GM19240 (cell line): Measurements from ENCODE around the gene DDX20.

Source experiments
- DNase-seq: peaks from one replicate; pipeline ENCODE4 v3.0.0; 2011; ENCODE audit warnings: low spot score; ENCODE audit not compliant: insufficient read length

Gene DDX20

DNA sequence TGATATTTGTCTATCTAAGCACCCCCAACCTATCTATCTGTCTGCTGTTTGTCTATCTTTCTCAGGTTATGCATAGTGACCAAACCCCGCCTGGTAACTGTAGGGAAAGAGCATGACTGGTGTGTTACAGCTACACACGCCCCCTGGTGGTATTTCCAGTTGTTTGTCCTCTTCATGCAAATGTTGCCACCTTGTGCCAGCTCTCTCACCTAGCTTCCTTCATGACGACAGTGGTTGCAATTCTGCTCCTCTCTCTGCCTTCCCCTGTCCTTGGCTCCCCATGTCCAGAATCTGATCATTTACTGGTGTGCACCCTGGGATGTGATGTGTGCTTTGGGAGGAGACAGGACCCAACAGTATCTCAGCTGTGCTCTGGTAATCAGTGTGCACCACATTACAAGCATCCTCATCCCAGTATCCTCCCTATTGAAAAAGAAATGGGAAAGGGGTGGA lies 8.4 kb upstream of the DDX20 start:
- DNase-seq = no peak

DNA sequence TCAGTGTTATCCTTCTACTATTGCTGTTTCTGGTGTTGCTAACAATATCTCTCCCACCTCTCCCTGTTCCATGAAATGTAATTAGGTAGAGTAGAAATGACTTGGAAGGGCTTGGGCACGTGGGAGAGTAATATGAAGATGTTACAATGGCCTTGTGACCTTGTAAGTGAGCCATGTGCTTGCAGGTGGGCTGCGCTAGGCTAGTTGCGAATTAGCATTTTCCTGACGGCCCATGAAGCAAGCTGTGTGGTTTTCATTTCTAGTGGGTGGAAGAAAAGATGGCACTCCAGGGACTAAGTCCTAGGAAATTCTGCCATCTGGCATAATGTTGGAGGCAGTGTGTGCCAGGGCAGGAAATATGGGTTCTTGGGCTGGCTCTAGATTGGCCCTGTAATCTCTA lies 7.8 kb upstream of the DDX20 start:
- no peak for DNase-seq

DNA sequence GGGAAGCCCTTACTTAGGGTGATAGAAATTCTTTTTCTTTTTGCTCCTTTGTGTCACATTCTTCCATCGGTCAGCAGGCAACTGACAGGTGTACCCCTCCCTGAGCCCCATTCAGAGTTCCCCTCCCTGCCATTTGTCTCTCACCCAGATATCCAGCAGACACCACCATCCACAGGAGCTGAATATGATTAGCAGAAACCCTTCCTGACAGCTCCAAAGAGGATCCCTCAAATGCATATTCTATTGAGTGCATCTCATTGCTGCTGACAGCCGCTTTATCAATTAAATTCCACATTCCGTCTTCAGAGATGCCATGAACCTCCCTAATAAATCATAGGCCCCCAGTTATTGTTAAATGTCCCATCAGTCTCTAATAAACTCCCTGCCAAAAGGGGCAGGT lies 6.1 kb upstream of the DDX20 start:
- no peak for DNase-seq

DNA sequence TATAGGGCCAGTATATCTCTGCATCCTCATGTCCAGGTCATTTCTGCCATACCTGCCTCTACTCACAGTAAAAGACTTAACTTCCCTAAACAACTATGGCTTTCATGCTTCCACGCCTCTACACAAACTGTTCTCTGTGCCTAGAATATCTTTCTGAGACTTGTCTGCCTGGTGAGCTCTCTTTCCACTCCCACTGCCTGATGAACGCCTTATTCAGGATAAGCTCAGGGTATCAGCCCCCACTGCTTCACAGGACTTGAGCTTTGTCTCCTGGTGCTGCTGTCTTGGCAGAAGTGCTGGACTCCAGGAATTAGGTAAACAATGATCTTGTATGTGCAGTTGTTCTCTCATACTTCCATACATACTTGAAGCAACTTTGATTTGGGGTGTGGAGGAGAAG lies 4.8 kb upstream of the DDX20 start:
- no peak for DNase-seq

DNA sequence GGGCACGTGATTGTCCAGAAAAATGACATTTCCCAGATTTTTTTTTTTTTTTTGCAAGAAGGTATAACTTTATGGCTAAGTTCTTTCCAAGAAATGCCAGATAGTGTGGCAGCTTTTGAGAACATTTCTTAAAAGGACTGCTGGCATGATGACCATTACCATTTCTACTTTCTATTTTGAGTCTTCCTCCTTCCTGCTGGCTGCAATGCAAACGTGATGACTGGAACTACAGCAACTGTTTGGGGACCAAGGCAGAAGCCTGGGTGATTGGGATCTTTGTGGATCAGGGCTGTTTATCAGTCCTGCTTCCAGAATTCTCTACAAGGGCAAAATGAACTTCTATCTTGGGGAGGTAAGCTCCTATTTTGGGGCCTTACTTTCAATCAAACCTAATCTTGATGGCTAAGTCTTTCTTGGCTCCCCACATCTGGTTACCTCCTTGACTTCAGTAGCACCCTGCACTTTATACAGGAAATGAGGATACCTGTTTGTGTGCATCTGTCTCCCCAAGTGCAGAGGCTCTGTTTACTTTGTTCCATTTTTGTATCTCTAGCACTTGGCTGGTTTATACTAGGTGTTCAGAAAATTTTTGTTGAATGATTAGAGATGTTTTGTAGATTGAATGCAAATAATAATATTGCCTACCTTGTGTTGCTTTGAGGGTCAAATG lies 3.7 kb upstream of the DDX20 start:
- DNase-seq = no peak

DNA sequence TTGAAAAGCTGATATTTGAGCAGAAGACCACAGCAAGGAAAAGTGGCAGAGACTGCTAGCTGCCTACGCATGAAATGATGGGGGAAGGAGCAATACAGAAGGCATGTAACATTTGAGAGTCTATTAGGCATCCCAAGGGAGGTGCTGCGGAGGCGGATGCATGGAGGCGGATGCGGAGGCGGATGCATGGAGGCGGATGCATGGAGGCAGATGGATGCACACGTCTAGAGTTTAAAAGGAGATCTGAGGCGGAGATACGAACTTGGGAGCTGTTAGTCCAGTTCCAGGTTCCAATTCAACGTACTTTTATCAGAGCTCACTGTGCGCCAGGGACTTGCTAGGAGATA lies 744 bp upstream of the DDX20 start:
- no peak for DNase-seq

DNA sequence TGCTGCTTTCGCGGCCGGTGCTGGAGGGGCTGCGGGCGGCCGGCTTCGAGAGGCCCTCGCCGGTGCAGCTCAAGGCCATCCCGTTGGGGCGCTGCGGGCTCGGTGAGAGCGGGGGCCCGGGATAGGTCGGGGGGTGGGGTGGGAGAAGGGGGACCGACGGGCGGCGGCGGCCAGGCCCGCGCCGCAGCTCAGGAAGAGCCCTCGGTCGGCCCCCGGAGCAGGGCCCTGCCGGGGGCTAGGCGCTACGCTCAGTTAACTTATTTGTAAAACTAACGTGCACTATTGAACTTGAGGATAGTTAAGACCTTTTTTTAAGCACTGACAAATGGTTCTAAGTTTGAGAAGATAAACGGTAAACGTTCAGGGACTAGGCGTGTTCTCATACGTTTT lies 418 bp downstream of the DDX20 start:
- no peak for DNase-seq

DNA sequence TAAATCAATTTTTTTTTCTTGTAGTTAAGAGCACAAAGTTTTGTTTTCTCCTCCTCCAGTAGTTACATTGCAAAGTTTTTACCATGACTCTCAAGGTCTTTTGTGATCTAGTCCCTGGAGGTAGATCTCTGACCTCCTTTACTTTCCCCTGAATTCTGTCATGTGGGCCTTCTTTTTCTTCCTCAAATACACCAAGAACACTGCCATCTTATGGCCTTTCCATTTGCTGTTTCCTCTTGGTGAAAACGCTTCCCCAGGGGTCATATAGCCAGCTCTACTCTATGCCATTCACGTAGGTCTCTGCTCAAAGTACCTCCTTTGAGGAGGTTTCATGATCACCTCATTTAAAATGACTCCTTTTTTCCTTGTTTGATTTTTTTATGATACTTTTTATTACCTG lies 2.7 kb downstream of the DDX20 start:
- DNase-seq = no peak

DNA sequence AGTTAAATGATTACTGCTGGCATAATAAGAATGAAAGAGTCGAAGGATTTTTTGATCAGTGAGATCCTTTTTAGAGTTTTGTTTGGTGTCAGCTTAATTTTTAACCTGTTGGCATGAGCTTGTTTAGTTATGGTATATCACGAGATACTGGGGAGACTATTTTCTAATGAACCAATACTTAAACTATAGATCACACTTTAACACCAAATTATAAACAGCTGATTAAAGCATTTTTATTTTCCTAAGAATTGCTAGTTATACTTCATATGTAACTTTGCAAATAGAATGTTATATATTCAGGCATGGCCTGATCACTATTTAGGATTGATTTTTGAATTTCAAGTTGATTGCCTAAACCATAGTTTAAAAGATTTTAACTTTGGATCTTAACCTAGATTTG lies 6.0 kb downstream of the DDX20 start:
- DNase-seq = no peak

DNA sequence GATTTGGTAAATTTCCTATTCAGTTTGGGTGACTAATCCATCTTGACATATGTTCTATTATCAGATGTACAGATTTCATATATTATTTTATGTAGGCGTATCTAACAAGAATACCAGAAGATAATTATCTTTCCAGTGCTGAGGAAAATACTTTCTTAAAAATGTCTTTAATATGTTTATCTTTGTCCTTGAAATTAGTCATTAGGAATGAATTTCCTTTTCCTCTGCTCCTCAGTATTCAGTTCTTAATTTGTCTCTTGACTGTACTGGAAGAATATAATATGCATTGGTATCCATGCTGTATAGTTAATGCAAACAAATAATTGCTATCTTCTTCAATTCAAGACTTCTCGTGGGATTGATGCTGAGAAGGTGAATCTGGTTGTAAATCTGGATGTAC lies 6.6 kb downstream of the DDX20 start:
- DNase-seq = no peak

DNA sequence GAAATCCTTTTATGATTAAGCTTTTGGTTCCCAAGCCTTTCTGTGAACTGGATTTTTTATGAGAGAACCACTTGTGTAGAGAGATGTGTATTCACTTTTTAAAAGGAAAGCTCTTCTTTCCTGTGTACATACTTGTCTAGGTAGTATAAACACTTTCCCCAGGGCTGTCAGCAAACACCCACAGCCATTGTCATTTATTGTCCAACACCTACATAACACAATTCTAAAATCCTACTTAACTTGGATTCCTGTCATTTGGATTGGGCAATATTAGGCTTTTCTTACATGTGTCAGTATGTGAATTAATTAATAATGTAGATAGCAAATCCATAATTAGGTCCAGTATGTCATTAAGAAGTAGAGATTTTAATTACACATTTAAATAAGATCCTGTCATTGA lies 12.3 kb downstream of the DDX20 start:
- no peak for DNase-seq

DNA sequence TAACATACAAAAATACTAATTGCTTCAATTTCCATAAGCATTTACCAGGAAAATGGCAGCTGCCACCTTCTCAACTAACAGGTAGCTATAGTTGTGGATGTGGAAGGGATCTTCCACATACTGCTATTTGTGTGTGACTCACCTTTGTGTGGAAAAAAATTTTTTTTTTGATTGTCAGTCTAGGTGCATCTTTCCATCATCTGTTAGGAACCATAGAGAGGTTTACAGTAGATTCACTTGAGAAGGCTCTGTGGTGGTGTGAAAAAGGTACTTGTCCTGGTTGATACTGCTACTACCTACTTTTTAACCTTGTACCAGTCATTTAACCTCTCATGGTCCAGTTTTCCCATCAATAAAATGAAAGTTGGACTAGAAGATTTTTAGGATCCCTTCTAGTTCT lies 12.9 kb downstream of the DDX20 start:
- DNase-seq = no peak

DNA sequence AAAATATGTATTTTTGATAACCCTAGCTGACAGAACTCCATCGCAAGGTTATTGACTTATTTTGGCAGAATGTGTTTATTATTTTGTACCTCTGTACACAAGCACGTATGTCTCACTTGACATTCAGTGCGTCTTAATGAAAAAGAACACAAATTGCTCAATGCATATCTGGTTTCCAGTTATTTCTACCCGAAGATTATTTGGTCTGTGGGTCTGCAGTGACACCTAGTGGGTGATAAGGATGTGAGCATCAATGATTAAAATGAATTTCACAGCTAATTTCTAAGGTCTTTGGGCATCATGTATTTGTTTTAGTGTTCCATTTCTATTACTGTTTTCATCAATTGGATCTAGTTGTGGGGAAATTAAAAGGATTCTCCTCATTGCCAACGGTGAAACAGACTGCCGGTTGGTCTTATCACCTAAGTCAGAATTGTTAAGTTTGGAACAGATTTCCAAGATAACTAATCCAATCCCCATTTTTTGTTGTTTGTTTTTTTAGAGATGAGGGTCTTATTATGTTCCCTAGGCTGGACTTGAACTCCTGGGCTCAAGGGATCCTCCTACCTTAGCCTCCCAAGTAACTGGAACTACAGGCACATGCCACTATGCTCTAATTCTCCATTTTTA lies 13.9 kb downstream of the DDX20 start:
- DNase-seq = peak; percentile 21

DNA sequence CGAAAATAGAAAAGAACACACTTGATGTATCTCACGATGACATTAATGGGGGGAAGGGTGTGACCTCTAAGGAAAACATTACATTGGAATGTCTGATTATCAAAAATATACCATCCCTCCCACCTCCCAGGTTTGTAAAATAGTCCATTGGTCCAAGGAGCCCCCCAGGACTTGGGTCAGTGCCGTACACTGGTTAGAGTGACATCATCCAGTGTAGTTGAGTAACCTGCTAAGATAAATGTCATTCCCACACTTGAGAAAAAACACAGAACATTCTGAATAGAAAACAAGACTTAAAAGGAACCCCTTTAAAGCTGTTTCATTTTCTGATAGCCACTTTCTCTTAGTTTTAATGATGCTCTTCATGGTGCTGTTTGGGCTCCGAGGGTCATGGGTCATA lies 15.2 kb downstream of the DDX20 start:
- DNase-seq = no peak

DNA sequence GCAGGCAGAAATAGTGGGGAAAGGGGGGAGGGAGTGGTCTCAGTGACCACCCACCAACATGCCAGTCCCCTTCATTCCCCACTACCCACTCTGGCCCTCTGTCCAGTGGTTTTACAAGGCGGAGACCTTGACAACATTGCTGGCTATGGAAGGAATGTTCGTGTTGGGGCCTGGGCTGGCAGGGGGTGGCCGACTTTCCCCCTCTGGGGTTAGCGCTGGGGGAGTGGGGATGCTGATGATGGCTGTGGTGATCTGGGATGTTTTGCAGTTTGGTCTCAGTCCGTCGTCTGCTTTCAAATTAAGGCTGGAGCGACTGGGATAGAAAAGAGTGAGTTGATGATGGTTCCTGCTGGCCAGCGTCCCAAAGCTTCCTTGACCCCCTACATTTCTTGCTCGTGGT lies 20.3 kb downstream of the DDX20 start:
- no peak for DNase-seq

DNA sequence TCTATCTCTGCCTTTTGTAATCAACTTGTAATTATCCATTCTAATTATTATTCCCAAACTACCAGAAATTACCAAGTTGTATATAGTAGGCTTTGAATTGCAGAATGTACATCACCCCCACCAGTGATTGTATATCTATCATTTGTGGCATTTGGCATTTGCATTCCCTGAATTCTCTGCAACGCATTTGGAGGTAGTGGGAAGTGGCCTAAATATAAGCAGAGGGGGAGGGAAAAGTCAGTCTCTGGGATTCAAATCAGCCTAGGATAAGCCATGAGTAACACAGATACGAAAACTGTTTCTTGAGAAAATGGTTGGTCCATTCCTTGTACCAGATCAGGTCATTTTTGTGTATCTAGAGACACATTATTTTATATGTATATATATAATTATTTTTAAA lies 20.7 kb downstream of the DDX20 start:
- DNase-seq = no peak

DNA sequence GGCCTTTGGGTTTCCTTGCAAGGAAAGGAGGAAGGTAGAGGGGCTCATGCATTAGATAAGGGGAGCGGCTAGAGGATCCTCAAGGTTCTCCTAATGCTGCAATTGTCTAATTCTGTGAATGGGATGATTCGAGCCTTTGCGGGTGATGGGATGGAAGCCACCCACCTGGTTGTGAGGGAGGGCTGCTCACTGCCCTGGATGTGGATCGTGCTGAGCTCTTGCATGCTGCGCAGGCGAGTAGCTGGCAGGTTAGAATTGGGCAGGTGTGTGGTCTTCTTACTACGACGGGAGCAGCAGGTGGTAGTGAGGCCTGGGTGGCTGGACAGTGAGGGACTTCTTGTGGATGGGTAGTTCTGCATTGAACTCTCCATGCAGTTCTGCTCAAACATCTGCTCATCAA lies 21.2 kb downstream of the DDX20 start:
- no peak for DNase-seq

DNA sequence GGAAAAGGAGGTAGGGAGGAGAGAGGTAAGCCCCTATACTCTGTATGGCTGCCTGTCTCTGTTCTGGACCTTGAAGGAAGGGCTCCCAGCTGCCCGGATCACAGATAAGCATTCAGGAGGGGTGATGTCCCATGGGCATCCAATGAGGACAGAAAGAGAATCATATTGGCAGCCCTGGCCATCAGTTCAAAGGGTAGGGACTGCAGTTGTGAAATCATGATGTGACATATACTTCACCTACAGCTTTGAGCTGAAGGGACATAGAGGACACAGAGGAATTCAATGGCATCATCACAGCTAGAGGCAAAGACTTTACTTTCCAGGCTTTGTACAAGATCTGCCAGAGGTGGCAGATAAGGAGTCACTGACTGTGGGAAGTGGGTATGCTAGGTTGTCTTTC lies 21.6 kb downstream of the DDX20 start:
- DNase-seq = no peak

DNA sequence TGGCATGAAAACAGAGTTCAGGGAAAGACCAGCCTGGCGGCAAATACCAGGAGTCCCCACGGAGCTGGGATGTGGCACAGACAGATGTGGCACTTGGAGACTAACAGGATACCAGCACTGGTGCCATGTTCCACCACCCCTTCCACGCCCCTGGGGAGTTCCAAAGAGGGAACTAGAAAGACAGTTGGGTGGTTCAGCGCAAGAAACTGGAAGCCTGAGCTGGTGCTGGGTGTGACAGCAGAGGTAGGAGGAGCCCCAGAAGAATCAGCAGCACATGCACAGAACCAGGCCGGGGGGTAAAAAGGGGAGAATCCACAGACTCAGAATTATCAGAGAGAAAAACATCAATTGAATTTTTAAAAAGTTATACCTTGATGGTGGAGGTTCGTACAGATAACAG lies 22.4 kb downstream of the DDX20 start:
- DNase-seq = no peak

DNA sequence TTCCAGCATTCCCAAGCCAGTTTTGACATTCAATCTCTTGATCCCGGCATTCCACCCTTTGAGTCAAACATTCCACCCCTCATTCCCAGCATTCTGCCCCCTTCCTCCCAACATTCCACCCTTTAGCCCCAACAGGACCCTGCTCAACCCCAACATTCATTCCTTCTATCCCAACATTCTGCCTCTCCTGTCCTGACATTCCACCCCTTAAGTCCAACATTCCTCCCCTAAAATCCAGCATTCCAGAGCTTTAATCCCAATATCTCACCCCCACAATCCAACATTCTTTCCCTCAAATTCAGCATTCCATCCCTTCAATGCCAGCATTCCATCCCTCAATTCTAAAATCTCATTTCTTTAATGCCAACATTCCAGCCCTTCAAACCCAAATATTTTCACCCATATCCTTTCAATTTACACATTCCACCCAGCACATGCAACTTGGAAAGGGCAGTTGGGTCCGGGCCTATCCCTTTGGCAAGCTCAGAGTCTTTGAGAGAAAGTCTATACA lies 22.9 kb downstream of the DDX20 start:
- DNase-seq = no peak

DNA sequence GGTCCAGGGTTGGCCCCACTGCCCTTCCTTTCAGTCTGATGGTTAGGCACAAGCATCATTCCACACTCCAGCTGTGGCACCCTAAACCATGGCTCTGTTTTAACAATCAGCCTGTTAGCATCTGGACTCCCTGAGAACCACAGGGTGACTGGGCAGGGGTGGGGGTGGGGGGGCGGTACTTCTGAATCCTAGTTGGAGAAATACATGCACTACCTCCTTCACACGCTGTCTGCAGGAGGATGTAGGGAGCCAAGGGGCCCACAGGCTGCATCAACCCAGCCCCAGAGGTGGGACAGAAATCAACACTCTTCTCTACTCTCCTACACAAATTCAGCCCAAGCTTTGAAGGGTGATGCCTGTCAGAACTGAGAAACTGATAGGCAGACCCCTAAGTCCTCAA lies 23.8 kb downstream of the DDX20 start:
- no peak for DNase-seq

DNA sequence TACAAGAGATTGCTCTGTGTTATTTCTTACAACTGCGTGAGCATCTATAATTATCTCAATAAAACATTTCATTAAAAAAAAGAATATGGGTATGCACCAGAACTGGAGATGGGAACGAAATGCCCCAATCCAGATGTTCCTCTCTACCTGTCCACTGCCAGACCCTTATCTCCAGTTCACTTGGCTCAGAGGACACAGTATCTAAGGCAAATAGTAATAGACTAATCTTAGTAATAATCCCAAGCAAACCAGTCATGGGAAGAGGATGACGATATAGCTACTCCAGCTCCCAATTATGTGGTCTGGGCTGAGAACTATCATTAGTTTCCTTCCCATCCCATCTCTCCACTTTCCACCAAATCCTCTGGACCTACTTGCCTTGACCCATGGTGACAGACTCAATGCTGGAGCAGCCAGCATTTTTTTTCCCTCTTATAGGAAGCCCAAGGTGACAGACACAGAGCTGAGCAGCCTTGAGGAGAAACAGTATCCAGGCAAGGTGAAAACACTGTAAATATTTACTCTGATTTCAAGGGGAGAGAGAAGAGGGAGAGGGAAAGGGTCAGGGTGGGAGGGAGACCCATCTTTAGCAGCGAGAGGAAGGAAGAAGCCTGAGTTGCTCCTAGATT lies 28.7 kb downstream of the DDX20 start:
- DNase-seq = no peak

DNA sequence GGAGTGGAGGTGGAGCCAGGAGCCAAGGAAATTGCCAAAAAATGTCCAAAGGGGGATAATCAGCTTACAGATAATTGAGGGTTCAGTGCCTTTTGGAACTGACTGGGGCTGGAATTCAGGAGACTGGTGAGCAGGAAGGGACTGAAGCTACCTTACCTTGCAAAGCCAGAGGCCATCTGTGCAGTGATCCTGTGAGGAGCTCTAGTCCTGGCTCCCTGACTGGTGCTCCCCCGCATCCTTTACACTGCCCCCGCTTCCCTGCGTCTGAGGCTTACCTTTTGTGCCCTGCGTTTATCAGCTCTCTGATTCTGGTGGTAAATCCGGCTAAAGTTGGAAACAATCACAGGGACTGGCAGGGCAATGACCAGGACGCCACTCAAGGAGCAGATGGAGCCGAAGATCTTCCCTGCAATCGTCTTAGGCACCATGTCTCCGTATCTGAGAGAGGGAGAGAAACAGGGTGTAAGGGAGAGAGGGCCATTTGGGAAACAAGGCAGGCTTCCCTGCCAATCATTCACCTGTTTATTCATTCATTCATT lies 31.0 kb downstream of the DDX20 start:
- DNase-seq = no peak
